Liver (tissue), 9 donors: ENCODE results near the gene IL11RA. TPM values are rescaled to one million over a fixed set of nuclear protein-coding genes. Genes with fewer than 3 reads are reported as not detected.

Source experiments
- DNase-seq: peaks from one replicate; pipeline ENCODE4 v3.0.0-alpha.2; 2017; ENCODE audit warnings: low spot score
- H3K27ac ChIP-seq, 2 donors: one replicate each; pipeline ENCODE4 v1.7.0; 2013; ENCODE audit warnings: inconsistent platforms in 2 of 2, low read length in 2 of 2, control low read depth in 1 of 2, low read depth in 1 of 2, mild to moderate bottlenecking in 1 of 2
- H3K27me3 ChIP-seq, 4 donors: one replicate each; pipeline versions ENCODE4 v1.6.1 to v1.7.0; 2013; ENCODE audit warnings: low read length in 3 of 4, inconsistent platforms in 1 of 4, mild to moderate bottlenecking in 1 of 4, moderate library complexity in 1 of 4; ENCODE audit not compliant: control insufficient read depth in 4 of 4, insufficient read depth in 4 of 4
- H3K36me3 ChIP-seq, 4 donors: one replicate each; pipeline versions ENCODE4 v1.6.1 to v1.7.0; 2013; ENCODE audit warnings: low read length in 3 of 4, mild to moderate bottlenecking in 3 of 4, low read depth in 1 of 4, moderate library complexity in 1 of 4; ENCODE audit not compliant: control insufficient read depth in 4 of 4, insufficient read depth in 3 of 4
- H3K4me1 ChIP-seq, 4 donors: one replicate each; pipeline versions ENCODE4 v1.6.1 to v1.7.0; 2013; ENCODE audit warnings: low read length in 3 of 4, mild to moderate bottlenecking in 3 of 4, moderate library complexity in 1 of 4; ENCODE audit not compliant: control insufficient read depth in 4 of 4, insufficient read depth in 4 of 4
- H3K4me3 ChIP-seq, 3 donors: one replicate each; pipeline versions ENCODE4 v1.6.1 to v1.7.0; 2013; ENCODE audit warnings: low read length in 3 of 3, control low read depth in 1 of 3, low read depth in 1 of 3, mild to moderate bottlenecking in 1 of 3
- H3K9ac ChIP-seq, 2 donors: one replicate each; pipeline ENCODE4 v1.7.0; 2013; ENCODE audit warnings: low read length in 2 of 2, mild to moderate bottlenecking in 2 of 2, moderate library complexity in 2 of 2, control low read depth in 1 of 2, low read depth in 1 of 2
- H3K9me3 ChIP-seq, 4 donors: one replicate each; pipeline versions ENCODE4 v1.6.1 to v1.7.0; 2013; ENCODE audit warnings: low read length in 3 of 4; ENCODE audit not compliant: control insufficient read depth in 4 of 4
- FOXA1 ChIP-seq: IDR thresholded peaks from 2 replicates; pipeline ENCODE4 v1.6.1; 2016; ENCODE audit warnings: antibody characterized with exemption
- FOXA2 ChIP-seq: IDR thresholded peaks from 2 replicates; pipeline ENCODE4 v1.6.1; 2016; ENCODE audit warnings: antibody characterized with exemption
- GABPA ChIP-seq, 2 donors: IDR thresholded peaks in 1 of 2; conservative IDR thresholded peaks in 1 of 2; 2 replicates each; pipeline ENCODE4 v1.6.1; 2016; ENCODE audit warnings: antibody characterized with exemption in 2 of 2, mild to moderate bottlenecking in 1 of 2, moderate library complexity in 1 of 2
- HNF4A ChIP-seq, 2 donors: conservative IDR thresholded peaks; 2 replicates each; pipeline ENCODE4 v1.6.1; 2016; ENCODE audit warnings: antibody characterized with exemption in 2 of 2, mild to moderate bottlenecking in 2 of 2
- HNF4G ChIP-seq: IDR thresholded peaks from 2 replicates; pipeline ENCODE4 v1.6.1; 2016; ENCODE audit warnings: antibody characterized with exemption
- JUND ChIP-seq, 2 donors: IDR thresholded peaks; 2 replicates each; pipeline ENCODE4 v1.6.1; 2016; ENCODE audit warnings: antibody characterized with exemption in 2 of 2
- NR2F2 ChIP-seq: IDR thresholded peaks from 2 replicates; pipeline ENCODE4 v1.6.1; 2016; ENCODE audit warnings: antibody characterized with exemption
- RXRA ChIP-seq, 2 donors: IDR thresholded peaks; 2 replicates each; pipeline ENCODE4 v1.6.1; 2017 to 2018; ENCODE audit warnings: antibody characterized with exemption in 2 of 2, mild to moderate bottlenecking in 1 of 2
- SP1 ChIP-seq: IDR thresholded peaks from 2 replicates; pipeline ENCODE4 v1.6.1; 2018; ENCODE audit warnings: antibody characterized with exemption, mild to moderate bottlenecking
- TAF1 ChIP-seq: conservative IDR thresholded peaks from 2 replicates; pipeline ENCODE4 v1.6.1; 2016; ENCODE audit warnings: antibody characterized with exemption, mild to moderate bottlenecking
- YY1 ChIP-seq: IDR thresholded peaks from 2 replicates; pipeline ENCODE4 v1.6.1; 2016; ENCODE audit warnings: antibody characterized with exemption, mild to moderate bottlenecking
- WGBS: extraction: QIAGEN DNeasy Blood & Tissue Kit; methylation state at CpG from one replicate; pipeline ENCODE4 v1.1.7; 2013; 5-methylcytosine and 5-hydroxymethylcytosine counted together
- polyA plus RNA-seq, 2 donors: library from polyadenylated mRNA; stranded (reverse) in 1 of 2; unstranded in 1 of 2; fragments of 200-250 nt in 1 of 2; fragments of >200 nt in 1 of 2; fragmentation: Nextera tagmentation in 1 of 2; extraction: Ambion mirVana in 1 of 2; gene quantifications; one replicate each; pipeline versions ENCODE4 v1.2.1 to v1.2.3, GENCODE V29; 2013 to 2015
- total RNA-seq, 2 donors: library from RNA; depleted of rRNA; stranded (reverse); fragments of >200 nt; gene quantifications; one replicate each; pipeline ENCODE4 v1.2.3, GENCODE V29; 2014
- TF ChIP-seq, protein P1 (sequence below): fragments of 150-350 bp; IDR thresholded peaks from 2 replicates; pipeline ENCODE4 v1.5.1; 2017; ENCODE audit warnings: improper control_type of control experiment, low read depth, low read length; ENCODE audit not compliant: missing input control
- TF ChIP-seq, protein P2 (sequence below): IDR thresholded peaks from 2 replicates; pipeline ENCODE4 v1.6.1; 2016; ENCODE audit warnings: antibody characterized with exemption
- TF ChIP-seq, protein P3 (sequence below): IDR thresholded peaks from 2 replicates; pipeline ENCODE4 v1.6.1; 2016; ENCODE audit warnings: antibody characterized with exemption
- TF ChIP-seq, protein P4 (sequence below): IDR thresholded peaks from 2 replicates; pipeline ENCODE4 v1.6.1; 2016; ENCODE audit warnings: antibody characterized with exemption, mild to moderate bottlenecking
- donor health status: healthy.
- donor health status: healthy.
- donor health status: healthy.
- donor health status: healthy.
- donor health status: healthy.

Gene IL11RA
- total and polyA plus RNA-seq, 4 donors, result 10.0 to 35.3 (median 14.7) TPM

DNA sequence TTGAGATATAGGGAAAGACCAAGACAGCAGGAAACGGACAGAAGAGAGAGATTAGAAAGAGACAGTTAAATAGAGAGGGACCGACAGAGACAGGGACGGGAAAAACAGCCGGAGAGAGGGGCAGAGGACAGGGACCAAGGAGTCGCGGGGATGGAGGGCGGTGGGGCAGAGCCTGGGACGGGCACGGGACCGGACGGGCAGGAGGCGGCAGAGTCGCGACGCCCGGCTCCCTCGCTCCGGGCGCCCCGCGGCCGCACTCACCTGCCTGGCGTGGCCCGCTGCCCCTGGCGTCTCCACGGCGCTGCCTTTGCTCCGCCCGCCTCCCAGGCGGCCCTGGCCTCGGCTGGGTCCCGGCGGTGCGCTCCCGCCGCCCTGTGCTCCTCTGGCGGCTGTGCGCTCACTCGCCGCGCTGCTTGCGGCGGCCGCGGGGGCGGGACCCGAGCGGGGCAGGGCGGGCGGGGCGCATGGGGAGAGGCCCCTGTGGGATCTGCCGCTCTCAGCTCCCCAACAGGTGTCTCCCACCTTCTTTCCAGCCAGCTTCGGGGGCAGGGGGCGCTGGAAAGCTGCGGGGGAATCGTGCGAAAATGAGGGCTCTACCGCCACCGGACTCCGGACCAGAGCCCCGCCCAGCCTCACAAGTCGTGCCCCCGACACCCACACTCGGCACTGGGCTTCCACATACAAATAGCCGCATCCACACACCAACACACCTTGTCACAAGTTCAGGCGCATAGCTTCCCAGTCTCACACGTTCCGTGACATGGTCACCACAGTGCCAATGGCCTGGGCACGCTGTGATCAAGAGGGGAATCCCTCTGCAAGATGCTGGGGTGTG, 23.1 kb upstream of the IL11RA start, which contains the start of gene ARID3C:
Gene ARID3C (minus strand): TSS at position 411 of the 835 bp plus-strand sequence. CDS start 1,052 bp downstream, outside the sequence.
- peak within 1 kb of the TSS in 2 of 3 donors; percentile 54 to 58 for H3K4me3 ChIP-seq
- 1% methylated on average over 69 of the region's 69 CpGs for WGBS
- H3K27me3 ChIP-seq, result no peaks in the 10 kb centered on the region

DNA sequence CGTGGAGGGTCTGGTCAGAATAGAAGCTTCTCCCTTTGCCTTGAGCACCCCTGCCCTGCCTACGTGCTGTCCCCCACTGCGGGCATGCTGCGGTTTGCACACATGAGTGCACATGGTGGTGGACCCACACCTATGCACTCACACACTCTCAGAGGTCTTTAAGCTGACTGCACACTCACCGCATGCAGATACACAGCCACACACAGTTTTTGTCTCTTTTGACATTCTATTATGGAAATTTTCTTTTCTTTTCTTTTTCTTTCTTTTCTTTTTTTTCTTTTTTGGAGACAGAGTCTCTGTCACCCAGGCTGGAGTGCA, 22.5 kb upstream of the IL11RA start:
- Histone ChIP-seq H3K27ac (no peak overlapping the region), H3K27me3 (no peaks in the 10 kb centered on the region), H3K36me3 (no peaks in the 10 kb centered on the region), H3K4me1 (peaks cover 6 to 67% (median 57%) of the 10 kb centered on the region in 4 donors), H3K9me3 (no peaks in the 10 kb centered on the region), H3K9ac (no peak overlapping the region), H3K4me3 (peak overlapping the region in 1 of 3 donors; percentile 58)
- TF ChIP-seq FOXA1, result no peak
- no peak for TF ChIP-seq NR2F2
- TF ChIP-seq HNF4G, result no peak
- TF ChIP-seq, protein P1, sequence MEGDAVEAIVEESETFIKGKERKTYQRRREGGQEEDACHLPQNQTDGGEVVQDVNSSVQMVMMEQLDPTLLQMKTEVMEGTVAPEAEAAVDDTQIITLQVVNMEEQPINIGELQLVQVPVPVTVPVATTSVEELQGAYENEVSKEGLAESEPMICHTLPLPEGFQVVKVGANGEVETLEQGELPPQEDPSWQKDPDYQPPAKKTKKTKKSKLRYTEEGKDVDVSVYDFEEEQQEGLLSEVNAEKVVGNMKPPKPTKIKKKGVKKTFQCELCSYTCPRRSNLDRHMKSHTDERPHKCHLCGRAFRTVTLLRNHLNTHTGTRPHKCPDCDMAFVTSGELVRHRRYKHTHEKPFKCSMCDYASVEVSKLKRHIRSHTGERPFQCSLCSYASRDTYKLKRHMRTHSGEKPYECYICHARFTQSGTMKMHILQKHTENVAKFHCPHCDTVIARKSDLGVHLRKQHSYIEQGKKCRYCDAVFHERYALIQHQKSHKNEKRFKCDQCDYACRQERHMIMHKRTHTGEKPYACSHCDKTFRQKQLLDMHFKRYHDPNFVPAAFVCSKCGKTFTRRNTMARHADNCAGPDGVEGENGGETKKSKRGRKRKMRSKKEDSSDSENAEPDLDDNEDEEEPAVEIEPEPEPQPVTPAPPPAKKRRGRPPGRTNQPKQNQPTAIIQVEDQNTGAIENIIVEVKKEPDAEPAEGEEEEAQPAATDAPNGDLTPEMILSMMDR, result no peak
- TF ChIP-seq SP1, result no peak
- no peak for TF ChIP-seq YY1
- no peak for TF ChIP-seq HNF4A (conservative IDR thresholded peaks at IDR 0.05)
- TF ChIP-seq, protein P2, sequence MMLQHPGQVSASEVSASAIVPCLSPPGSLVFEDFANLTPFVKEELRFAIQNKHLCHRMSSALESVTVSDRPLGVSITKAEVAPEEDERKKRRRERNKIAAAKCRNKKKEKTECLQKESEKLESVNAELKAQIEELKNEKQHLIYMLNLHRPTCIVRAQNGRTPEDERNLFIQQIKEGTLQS, result no peak
- TF ChIP-seq, protein P3, sequence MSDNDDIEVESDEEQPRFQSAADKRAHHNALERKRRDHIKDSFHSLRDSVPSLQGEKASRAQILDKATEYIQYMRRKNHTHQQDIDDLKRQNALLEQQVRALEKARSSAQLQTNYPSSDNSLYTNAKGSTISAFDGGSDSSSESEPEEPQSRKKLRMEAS, result no peak
- no peak for TF ChIP-seq GABPA (IDR thresholded peaks at IDR 0.05 in 1 of 2, conservative IDR thresholded peaks at IDR 0.05 in 1 of 2)
- no peak for TF ChIP-seq TAF1
- no peak for TF ChIP-seq JUND (IDR thresholded peaks at IDR 0.05)
- no peak for TF ChIP-seq FOXA2
- TF ChIP-seq RXRA (IDR thresholded peaks at IDR 0.05), result no peak
- TF ChIP-seq, protein P4, sequence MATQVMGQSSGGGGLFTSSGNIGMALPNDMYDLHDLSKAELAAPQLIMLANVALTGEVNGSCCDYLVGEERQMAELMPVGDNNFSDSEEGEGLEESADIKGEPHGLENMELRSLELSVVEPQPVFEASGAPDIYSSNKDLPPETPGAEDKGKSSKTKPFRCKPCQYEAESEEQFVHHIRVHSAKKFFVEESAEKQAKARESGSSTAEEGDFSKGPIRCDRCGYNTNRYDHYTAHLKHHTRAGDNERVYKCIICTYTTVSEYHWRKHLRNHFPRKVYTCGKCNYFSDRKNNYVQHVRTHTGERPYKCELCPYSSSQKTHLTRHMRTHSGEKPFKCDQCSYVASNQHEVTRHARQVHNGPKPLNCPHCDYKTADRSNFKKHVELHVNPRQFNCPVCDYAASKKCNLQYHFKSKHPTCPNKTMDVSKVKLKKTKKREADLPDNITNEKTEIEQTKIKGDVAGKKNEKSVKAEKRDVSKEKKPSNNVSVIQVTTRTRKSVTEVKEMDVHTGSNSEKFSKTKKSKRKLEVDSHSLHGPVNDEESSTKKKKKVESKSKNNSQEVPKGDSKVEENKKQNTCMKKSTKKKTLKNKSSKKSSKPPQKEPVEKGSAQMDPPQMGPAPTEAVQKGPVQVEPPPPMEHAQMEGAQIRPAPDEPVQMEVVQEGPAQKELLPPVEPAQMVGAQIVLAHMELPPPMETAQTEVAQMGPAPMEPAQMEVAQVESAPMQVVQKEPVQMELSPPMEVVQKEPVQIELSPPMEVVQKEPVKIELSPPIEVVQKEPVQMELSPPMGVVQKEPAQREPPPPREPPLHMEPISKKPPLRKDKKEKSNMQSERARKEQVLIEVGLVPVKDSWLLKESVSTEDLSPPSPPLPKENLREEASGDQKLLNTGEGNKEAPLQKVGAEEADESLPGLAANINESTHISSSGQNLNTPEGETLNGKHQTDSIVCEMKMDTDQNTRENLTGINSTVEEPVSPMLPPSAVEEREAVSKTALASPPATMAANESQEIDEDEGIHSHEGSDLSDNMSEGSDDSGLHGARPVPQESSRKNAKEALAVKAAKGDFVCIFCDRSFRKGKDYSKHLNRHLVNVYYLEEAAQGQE, result no peak
- 43% methylated on average over 5 of the region's 5 CpGs for WGBS
- DNase-seq, result no peak

More for the DNA sequence above, 23.1 kb upstream of the IL11RA start, which contains the start of gene ARID3C:
- no peak for DNase-seq
- Histone ChIP-seq H3K9me3 (no peaks in the 10 kb centered on the region), H3K9ac (no peak within 1 kb of the TSS), H3K4me1 (peaks cover 6 to 61% (median 53%) of the 10 kb centered on the region in 4 donors), H3K27ac (peak within 1 kb of the TSS in 1 of 2 donors; percentile 86), H3K36me3 (no peaks in the 10 kb centered on the region)
- TF ChIP-seq RXRA (IDR thresholded peaks at IDR 0.05) (no peak), JUND (IDR thresholded peaks at IDR 0.05) (no peak), HNF4G (no peak)
